NOMO-1 treated with DMSO at 0.1 percent for 48 hours (cell line): ENCODE results near the gene LRRC55.
"Not testable (repeated sequence)": the region's sequence is repeated elsewhere in the genome, so short reads cannot be mapped to it uniquely, and the experiment has no call there.

Experiments
- DNase-seq: peaks from one replicate; lab custom pipeline; 2025; ENCODE audit not compliant: unreplicated experiment; lab: John Stamatoyannopoulos, UW

The LRRC55 gene

GRCh38 chr11:57160665-57161064, 21.1 kb upstream of the LRRC55 start:
- peak; percentile 7 for DNase-seq

DNA sequence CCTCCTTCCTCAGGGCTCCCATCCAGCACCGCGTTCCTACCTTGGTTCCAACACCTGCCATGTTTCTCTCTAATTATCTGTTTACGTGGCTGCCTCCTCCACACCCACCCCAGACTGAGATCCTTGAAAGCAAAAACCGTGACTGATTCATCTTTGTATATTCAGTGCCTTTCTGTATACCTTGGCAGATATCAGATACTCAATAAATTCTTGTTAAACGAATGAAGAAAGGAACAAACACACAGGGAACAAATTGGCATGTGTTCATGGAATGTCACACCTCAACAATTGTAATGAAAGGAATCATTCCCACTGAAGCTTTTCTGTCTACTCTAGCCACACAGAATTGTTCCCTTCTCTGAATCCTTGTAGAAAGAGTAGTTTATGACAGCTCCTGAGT, 20.4 kb upstream of the LRRC55 start:
- DNase-seq: no peak

DNA sequence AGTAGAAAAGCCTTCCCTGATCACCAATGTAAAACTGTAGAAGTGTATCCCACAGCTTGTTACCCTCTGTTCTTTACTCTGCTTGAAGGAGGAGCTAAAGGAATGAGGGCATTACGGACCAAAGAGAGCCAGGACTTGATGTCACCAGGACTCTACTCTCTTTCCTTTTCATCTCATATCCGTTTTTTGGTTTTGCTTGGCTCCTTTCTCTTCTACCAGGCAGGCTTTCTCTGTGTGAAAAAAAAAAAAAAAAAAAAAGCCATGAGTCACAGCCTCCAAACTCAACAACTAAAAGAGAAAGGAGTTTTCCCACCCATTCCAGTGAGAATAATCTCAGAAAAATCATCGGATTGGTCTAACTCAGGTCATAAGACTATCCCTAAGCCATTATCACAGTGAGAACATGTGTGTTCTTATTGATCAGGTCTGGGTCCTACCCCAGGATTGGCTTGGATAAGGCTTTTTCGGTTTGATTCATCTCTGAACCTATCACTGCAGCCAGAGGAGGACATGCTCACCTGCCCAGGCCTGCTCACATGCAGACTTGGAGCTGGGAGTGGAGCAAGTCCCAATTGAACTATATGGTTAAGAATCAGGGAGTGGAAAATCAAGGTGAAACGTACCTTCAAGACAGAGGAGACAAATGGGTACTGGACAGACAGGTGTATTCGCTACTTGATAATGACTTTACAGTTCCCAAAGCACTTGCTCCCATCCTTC, 19.4 kb upstream of the LRRC55 start:
- DNase-seq: no peak

GRCh38 chr11:57163160-57163868, 18.4 kb upstream of the LRRC55 start:
- no peak for DNase-seq

- DNase-seq: peak; percentile 25
These were observed 17.4 kb upstream of the LRRC55 start for GRCh38 chr11:57164317-57164716.

DNA sequence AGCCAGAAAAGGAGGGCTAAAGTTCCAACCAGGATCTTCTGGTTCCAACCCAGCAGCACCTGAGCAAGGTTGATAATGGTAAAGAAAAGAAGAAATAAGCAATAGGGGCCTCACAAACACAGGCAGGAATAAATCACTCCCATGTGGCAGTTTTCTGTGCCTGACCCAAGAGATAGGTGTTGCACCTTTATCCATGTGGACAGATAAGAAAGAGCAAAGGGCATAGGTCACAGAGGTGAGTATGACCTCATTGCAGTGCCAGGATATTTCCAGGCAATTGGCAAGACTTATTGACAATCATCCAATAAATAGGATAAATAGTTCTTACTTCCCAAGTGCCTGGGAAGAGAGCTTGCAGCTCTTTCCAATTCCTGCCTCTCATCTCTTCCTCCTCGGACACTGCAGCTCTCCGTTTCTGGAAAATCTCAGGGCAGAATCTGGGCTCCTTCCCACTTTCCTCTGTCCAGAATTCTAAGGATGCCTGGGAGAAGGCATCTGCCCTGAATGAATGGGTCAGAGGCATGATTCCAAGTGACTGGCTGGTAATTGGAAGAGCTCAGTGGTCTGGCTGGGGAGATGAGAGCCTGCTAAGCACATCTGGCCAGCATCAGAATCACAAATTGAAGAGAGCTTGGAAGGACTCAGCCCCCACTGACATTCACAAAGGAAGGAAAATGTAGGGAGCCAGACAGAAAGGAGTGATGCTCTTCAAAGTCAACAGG, 14.5 kb upstream of the LRRC55 start:
- DNase-seq: no peak

- DNase-seq: not testable (repeated sequence)
These were observed 11.9 kb upstream of the LRRC55 start for GRCh38 chr11:57169732-57170313.

GRCh38 chr11:57172031-57172430, 9.7 kb upstream of the LRRC55 start:
- no peak for DNase-seq

- no peak for DNase-seq
These were observed 7.1 kb upstream of the LRRC55 start for GRCh38 chr11:57174656-57175055.

DNA sequence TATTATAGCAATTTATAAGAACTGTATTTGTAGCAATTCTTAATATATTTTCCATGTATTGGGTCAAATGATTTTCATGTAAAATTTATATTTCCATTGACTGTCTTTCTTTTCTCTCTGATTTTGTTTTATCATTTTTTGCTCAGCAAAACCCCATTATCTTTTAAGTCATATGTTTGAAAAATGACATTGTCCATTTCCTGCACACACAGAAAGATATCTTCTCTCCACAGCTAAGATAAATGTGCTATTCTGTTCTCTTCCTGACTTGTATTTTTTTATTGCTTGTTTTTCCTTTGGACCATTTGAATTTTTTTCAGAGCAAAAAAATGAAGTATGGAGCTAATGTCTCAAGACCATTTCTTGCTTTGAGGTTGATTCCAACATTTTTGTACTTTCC, 6.3 kb upstream of the LRRC55 start:
- no peak for DNase-seq

- no peak for DNase-seq
These were observed 3.4 kb upstream of the LRRC55 start for GRCh38 chr11:57178334-57178733.

DNA sequence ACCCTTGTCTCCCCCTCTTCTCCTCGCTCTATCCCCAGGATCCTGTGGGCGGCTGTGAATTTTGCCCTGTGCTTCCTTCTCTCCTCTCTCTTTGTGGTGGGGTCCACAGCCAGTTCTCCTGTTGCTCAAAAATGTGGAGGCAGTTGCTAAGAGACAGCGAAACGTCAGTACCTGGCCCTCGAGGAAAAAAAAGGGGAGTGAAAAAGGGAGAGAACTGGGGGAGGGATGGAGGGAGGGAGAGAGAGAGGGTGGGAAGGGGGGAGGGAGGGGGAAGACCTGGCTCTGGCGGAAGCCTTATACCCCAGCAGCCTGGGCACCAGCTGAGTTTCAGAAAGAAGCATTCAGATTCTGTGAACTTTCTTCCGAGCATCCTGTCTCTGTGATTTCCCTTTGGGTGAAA, 2.1 kb upstream of the LRRC55 start:
- no peak for DNase-seq

DNA sequence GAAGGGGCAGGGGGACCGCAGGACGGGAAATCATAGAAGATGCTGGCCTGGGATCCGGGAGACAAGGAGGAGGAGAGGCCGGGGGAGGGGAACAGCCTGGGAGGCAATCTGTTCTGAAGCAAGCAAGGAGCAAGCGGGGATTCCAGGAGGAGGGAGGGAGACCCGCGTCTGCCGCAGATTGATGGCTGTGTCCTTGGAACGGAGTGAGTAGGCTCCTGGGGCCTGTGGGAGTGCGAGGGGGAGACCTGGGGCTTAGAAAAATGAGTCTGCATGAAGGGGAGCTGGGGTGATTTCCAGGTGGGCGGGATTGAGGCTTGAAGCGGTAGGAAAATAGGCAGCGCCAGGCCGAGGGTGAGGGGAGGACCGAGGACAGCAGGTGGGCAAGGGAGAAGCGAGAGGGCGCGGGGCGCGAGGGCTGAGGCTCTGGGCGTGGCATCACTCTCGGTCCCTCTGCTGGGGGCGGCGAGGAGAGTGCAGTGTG, 1.6 kb upstream of the LRRC55 start:
- no peak for DNase-seq

- no peak for DNase-seq
These were observed 789 bp upstream of the LRRC55 start for GRCh38 chr11:57180964-57181363.

DNA sequence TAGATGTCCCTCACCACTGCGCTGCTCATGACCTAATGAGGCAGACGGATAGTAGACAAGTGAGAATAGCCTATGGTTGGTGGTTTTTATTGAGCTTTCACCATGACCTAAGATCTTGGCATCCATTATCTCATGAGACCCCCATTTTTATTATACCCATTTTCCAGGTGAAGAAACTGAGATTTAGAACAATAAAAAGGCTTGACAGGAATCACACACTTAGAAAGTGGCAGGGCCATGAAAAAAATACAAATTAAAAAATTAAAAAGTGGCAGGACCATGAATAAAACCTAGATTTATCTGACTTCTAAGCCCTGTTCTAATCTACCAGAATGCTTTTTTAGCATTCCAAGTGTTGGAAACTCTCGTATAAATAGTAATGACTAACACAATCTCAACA, 1.1 kb downstream of the LRRC55 start:
- no peak for DNase-seq

DNA sequence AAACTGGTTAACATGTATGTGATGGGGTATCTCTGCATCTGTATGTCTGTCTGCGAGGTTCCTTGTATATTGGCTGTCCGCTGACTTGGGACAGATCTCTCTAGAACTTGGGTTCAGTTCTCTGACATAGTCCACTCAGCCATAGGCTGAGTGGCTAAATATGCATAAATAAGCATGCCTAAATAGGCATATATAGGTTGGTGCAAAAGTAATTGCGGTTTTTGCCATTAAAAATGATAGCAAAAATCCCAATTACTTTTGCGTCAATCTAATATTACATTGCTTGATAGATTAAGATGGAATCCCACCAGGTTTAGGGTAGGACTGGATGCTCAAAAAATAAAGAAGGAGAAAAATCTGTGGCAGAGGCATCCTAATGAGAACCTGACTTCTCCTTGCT, 8.8 kb downstream of the LRRC55 start:
- DNase-seq: no peak

GRCh38 chr11:57191311-57192219, 9.8 kb downstream of the LRRC55 start:
- DNase-seq: no peak

GRCh38 chr11:57192316-57192715, 10.6 kb downstream of the LRRC55 start:
- no peak for DNase-seq

DNA sequence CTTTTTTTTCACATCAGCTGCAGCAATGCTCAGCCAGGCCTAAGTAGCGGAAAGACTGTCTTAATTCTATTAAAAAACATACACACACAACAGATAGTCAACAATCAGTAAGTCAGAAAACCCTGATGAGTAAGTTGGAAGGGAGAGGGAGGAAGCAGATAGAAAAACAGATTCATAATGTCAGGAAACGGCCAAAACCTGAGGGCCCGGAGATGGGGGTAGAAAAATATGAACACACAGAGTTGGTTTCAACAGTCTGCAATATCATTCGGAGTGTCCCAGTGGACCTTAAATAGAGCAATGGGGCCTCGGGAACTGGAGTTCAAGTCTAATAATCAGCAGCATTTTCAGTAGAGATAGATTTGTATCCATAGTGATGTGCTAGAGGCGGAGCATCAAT, 14.8 kb downstream of the LRRC55 start:
- no peak for DNase-seq

DNA sequence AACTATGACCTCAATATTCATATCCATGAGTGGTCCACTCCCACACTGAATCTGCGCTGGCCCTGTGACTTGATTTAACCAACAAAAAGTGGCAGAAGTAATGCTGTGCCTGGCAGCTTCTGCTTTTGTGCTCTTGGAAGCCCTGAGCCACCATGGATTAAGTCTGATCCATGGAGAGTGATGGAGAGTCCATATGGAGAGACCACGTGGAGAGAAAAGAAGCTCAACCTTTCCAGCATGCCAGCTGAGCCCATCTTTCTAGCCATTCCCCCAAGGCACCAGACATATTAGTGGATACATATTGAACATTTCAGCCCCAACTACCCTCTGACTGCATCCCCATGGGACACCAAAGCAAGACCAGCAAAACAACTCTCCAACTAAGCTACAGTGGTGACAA, 16.0 kb downstream of the LRRC55 start:
- DNase-seq: no peak

DNA sequence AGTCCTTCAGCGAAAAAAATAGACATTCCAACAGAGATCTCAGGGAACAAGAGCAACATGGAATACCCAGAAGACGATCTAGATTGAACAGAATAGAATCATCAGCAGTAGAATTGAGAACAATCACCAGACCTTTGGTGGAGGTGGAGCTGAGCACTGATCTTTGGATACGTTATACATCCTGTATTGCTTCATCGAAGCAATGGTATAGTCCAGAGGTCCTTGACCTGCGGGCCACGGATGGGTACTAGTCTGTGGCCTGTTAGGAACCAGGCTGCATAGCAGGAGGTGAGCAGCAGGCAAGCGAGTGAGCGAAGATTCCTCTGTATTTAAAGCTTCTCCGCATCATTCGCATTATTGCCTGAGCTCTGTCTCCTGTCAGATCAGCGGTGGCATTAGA, 17.6 kb downstream of the LRRC55 start:
- DNase-seq: no peak
